ENCODE results near the gene ADH1B. TPM values are rescaled to one million over a fixed set of nuclear protein-coding genes. Genes with fewer than 3 reads are reported as not detected.

Gene ADH1B
- total and polyA plus RNA-seq, 4 donors, result 38.3 to 1,460 (median 911) TPM

DNA sequence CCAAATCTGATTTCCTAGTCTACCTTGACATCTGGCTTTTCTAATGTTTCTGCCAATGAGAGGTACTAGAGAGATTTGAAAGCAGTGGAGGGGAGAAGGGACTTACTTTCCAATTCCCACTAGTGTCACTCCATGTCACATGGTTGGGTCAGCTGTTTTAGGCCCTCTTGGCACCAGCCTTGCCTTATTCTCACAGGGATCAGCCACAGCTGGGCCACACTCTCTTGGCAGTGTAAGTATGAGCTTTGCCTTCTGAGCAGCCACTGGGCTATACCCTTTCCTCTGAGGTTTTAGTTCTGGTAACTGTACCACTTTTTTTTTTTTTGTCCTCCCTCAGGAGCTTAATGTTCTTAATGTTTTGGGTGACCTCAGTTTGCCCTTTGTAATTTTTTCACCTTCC is 41.6 kb upstream of the ADH1B start:
- TF ChIP-seq EGR1 (IDR thresholded peaks at IDR 0.05; ENCODE audit: low read depth in 2 of 2), result no peak
- Histone ChIP-seq H3K27me3 (ENCODE audit: control insufficient read depth in 4 of 4, insufficient read depth in 4 of 4, low read length in 3 of 4) (no peaks in the 10 kb centered on the region), H3K4me1 (ENCODE audit: control insufficient read depth in 4 of 4, insufficient read depth in 4 of 4, low read length in 3 of 4) (no peaks in the 10 kb centered on the region), H3K4me3 (ENCODE audit: low read depth in 1 of 3, low read length in 3 of 3) (no peak overlapping the region), H3K9ac (ENCODE audit: low read depth in 1 of 2, low read length in 2 of 2) (no peak overlapping the region), H3K9me3 (ENCODE audit: control insufficient read depth in 4 of 4, low read length in 3 of 4) (no peaks in the 10 kb centered on the region), H3K36me3 (ENCODE audit: control insufficient read depth in 4 of 4, insufficient read depth in 3 of 4, low read depth in 1 of 4, low read length in 3 of 4) (no peaks in the 10 kb centered on the region), H3K27ac (ENCODE audit: low read depth in 1 of 2, low read length in 2 of 2) (no peak overlapping the region)
- no peak for DNase-seq (ENCODE audit: low spot score)

DNA sequence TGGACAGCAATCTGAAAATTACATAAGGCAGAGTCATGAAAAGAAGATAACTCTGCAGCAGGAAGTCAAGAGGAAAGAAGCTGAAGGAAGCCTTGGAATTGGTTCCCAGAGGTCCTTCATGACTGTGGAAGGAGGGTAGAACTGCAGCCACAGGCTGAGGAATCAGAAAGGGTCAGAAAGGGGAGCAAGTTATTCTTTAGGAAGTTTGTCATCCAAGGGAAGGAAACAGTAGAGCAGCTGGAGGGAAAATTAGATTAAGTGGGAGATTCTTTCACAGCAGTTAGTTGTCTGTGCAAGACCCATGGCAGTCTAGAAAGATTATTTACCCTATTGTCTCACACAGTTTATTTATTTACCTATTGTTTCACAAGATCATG is 40.7 kb upstream of the ADH1B start:
- H3K27ac ChIP-seq (ENCODE audit: low read depth in 1 of 2, low read length in 2 of 2), result no peak overlapping the region

More for the DNA sequence above, 40.7 kb upstream of the ADH1B start:
- H3K4me3 ChIP-seq (ENCODE audit: low read depth in 1 of 3, low read length in 3 of 3), result no peak overlapping the region
- H3K9me3 ChIP-seq (ENCODE audit: control insufficient read depth in 4 of 4, low read length in 3 of 4), result no peaks in the 10 kb centered on the region
- H3K9ac ChIP-seq (ENCODE audit: low read depth in 1 of 2, low read length in 2 of 2), result no peak overlapping the region
- no peaks in the 10 kb centered on the region for H3K4me1 ChIP-seq (ENCODE audit: control insufficient read depth in 4 of 4, insufficient read depth in 4 of 4, low read length in 3 of 4)
- DNase-seq (ENCODE audit: low spot score), result no peak
- TF ChIP-seq, protein P1, sequence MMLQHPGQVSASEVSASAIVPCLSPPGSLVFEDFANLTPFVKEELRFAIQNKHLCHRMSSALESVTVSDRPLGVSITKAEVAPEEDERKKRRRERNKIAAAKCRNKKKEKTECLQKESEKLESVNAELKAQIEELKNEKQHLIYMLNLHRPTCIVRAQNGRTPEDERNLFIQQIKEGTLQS (IDR thresholded peaks at IDR 0.05), result no peak
- TF ChIP-seq TAF1 (conservative IDR thresholded peaks at IDR 0.05) (no peak), NR2F2 (IDR thresholded peaks at IDR 0.05) (no peak), RAD21 (IDR thresholded peaks at IDR 0.05) (no peak), EGR1 (IDR thresholded peaks at IDR 0.05; ENCODE audit: low read depth in 2 of 2) (no peak), GABPA (IDR thresholded peaks at IDR 0.05 in 1 of 2, conservative IDR thresholded peaks at IDR 0.05 in 1 of 2) (no peak), FOXA1 (IDR thresholded peaks at IDR 0.05) (no peak), RXRA (IDR thresholded peaks at IDR 0.05) (no peak), JUND (IDR thresholded peaks at IDR 0.05) (no peak), FOXA2 (IDR thresholded peaks at IDR 0.05) (no peak), SP1 (IDR thresholded peaks at IDR 0.05) (no peak)
- TF ChIP-seq, protein P2, sequence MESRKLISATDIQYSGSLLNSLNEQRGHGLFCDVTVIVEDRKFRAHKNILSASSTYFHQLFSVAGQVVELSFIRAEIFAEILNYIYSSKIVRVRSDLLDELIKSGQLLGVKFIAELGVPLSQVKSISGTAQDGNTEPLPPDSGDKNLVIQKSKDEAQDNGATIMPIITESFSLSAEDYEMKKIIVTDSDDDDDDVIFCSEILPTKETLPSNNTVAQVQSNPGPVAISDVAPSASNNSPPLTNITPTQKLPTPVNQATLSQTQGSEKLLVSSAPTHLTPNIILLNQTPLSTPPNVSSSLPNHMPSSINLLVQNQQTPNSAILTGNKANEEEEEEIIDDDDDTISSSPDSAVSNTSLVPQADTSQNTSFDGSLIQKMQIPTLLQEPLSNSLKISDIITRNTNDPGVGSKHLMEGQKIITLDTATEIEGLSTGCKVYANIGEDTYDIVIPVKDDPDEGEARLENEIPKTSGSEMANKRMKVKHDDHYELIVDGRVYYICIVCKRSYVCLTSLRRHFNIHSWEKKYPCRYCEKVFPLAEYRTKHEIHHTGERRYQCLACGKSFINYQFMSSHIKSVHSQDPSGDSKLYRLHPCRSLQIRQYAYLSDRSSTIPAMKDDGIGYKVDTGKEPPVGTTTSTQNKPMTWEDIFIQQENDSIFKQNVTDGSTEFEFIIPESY (IDR thresholded peaks at IDR 0.05), result no peak
- TF ChIP-seq, protein P3, sequence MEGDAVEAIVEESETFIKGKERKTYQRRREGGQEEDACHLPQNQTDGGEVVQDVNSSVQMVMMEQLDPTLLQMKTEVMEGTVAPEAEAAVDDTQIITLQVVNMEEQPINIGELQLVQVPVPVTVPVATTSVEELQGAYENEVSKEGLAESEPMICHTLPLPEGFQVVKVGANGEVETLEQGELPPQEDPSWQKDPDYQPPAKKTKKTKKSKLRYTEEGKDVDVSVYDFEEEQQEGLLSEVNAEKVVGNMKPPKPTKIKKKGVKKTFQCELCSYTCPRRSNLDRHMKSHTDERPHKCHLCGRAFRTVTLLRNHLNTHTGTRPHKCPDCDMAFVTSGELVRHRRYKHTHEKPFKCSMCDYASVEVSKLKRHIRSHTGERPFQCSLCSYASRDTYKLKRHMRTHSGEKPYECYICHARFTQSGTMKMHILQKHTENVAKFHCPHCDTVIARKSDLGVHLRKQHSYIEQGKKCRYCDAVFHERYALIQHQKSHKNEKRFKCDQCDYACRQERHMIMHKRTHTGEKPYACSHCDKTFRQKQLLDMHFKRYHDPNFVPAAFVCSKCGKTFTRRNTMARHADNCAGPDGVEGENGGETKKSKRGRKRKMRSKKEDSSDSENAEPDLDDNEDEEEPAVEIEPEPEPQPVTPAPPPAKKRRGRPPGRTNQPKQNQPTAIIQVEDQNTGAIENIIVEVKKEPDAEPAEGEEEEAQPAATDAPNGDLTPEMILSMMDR (IDR thresholded peaks at IDR 0.05; ENCODE audit: low read depth, low read length, missing input control), result no peak
- TF ChIP-seq, protein P4, sequence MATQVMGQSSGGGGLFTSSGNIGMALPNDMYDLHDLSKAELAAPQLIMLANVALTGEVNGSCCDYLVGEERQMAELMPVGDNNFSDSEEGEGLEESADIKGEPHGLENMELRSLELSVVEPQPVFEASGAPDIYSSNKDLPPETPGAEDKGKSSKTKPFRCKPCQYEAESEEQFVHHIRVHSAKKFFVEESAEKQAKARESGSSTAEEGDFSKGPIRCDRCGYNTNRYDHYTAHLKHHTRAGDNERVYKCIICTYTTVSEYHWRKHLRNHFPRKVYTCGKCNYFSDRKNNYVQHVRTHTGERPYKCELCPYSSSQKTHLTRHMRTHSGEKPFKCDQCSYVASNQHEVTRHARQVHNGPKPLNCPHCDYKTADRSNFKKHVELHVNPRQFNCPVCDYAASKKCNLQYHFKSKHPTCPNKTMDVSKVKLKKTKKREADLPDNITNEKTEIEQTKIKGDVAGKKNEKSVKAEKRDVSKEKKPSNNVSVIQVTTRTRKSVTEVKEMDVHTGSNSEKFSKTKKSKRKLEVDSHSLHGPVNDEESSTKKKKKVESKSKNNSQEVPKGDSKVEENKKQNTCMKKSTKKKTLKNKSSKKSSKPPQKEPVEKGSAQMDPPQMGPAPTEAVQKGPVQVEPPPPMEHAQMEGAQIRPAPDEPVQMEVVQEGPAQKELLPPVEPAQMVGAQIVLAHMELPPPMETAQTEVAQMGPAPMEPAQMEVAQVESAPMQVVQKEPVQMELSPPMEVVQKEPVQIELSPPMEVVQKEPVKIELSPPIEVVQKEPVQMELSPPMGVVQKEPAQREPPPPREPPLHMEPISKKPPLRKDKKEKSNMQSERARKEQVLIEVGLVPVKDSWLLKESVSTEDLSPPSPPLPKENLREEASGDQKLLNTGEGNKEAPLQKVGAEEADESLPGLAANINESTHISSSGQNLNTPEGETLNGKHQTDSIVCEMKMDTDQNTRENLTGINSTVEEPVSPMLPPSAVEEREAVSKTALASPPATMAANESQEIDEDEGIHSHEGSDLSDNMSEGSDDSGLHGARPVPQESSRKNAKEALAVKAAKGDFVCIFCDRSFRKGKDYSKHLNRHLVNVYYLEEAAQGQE (IDR thresholded peaks at IDR 0.05), result no peak
- no peaks in the 10 kb centered on the region for H3K27me3 ChIP-seq (ENCODE audit: control insufficient read depth in 4 of 4, insufficient read depth in 4 of 4, low read length in 3 of 4)
- no peaks in the 10 kb centered on the region for H3K36me3 ChIP-seq (ENCODE audit: control insufficient read depth in 4 of 4, insufficient read depth in 3 of 4, low read depth in 1 of 4, low read length in 3 of 4)
